D721Med (cell line): ENCODE measurements around the gene TTC9C.
A peak's percentile ranks its signal among the peaks of the same experiment; 100 is the strongest.

Source experiments
- DNase-seq: peaks from one replicate; pipeline ENCODE4 v3.0.0; 2011; ENCODE audit warnings: low spot score; ENCODE audit not compliant: insufficient read length
- FAIRE-seq: peaks from 2 replicates; lab custom pipeline; 2011; peaks lifted over from hg19 to GRCh38; lab: Jason Lieb, UNC
- TF ChIP-seq, protein P1 (sequence below): IDR thresholded peaks from 2 replicates; pipeline ENCODE4 v1.5.1; 2012; ENCODE audit warnings: mild to moderate bottlenecking, control low read depth; ENCODE audit not compliant: insufficient read depth; ENCODE audit errors: missing control alignments

Gene TTC9C

DNA sequence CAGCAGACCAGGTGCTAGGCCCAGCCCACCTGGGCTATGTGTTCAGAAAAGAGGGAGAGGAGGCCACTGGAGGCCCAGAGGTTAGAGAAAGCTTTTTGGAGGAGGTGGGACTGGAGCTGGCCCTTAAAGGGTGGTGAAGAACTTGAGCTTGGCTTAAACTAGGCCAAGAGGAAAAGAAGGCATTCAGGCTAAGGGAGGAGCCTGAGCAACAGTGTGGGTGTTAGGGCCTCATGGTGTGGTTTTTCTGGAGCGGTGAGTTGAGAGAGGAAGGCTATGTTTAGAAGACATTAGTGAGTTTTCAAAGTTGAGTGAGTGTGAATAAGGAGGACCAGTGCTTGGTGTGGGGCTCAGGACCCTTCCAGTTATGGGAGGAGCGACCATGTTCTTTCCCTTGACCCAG is 49.1 kb downstream of the TTC9C start:
- DNase-seq (no peak), FAIRE-seq (no peak)
- TF ChIP-seq, protein P1, sequence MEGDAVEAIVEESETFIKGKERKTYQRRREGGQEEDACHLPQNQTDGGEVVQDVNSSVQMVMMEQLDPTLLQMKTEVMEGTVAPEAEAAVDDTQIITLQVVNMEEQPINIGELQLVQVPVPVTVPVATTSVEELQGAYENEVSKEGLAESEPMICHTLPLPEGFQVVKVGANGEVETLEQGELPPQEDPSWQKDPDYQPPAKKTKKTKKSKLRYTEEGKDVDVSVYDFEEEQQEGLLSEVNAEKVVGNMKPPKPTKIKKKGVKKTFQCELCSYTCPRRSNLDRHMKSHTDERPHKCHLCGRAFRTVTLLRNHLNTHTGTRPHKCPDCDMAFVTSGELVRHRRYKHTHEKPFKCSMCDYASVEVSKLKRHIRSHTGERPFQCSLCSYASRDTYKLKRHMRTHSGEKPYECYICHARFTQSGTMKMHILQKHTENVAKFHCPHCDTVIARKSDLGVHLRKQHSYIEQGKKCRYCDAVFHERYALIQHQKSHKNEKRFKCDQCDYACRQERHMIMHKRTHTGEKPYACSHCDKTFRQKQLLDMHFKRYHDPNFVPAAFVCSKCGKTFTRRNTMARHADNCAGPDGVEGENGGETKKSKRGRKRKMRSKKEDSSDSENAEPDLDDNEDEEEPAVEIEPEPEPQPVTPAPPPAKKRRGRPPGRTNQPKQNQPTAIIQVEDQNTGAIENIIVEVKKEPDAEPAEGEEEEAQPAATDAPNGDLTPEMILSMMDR: no peak

- FAIRE-seq: no peak
- DNase-seq: no peak
- TF ChIP-seq, protein P1: no peak
Observed at GRCh38 chr11:62778441-62778840, 50.2 kb downstream of the TTC9C start.

- FAIRE-seq: no peak
- no peak for DNase-seq
- TF ChIP-seq, protein P1: no peak
Observed at GRCh38 chr11:62782753-62783152, 54.5 kb downstream of the TTC9C start.

- DNase-seq: peak; percentile 78
- FAIRE-seq: no peak
- TF ChIP-seq, protein P1: peak; percentile 83
Observed at GRCh38 chr11:62786318-62787004, 58.2 kb downstream of the TTC9C start.

DNA sequence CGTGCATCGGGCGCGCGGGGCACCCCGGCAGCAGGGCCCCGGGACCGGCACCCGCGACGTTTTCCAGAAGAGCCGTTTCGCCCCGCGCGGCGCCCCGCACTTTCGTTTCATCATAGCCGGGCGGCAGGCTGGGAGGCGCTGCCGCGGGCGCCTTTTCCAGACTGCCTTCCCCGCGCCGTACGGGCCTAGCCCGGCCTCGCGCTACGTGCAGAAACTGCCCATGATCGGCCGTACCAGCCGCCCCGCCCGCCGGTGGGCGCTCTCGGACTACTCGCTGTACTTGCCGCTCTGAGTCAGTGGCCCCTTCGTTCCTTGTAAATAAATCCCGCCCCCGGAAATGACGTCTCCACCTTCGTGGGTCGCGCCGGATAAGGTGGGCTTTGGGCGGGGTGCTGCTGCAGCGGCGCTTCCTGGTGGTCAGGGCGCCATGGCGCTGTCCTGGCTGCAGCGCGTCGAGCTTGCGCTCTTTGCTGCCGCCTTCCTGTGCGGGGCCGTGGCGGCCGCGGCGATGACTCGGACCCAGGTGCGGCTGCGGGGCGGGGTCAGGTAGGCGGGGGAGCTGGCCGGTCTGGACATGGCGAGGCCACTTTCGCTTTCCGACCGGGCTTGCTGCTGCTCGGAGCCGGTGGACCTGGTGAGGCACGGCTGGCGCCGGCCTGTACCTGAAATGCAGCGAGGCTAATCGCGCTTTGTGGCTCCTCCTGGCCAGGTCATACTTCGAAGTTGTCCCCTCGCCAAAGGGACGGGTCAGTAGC is 58.9 kb downstream of the TTC9C start, which contains the start of gene TMEM179B:
TSS of gene TMEM179B (plus strand) at position 398 of the 755 bp plus-strand sequence. CDS start at position 428, 30 bp downstream.
- no peak for FAIRE-seq
- DNase-seq: peak; percentile 95
- TF ChIP-seq, protein P1: peak; percentile 54
